IMR-90 (cell line): Measurements from ENCODE around the gene NLGN4X. TPM values are rescaled to one million over a fixed set of nuclear protein-coding genes. Genes with fewer than 3 reads are reported as not detected.

ENCODE experiments used
- ATAC-seq: fragments of 200-7000 bp; cut with Tn5 transposase; 2 replicates; pipeline ENCODE4 v1.9.1; 2020; ENCODE audit warnings: low read depth, mild to moderate bottlenecking, moderate library complexity
- BruUV-seq: library from RNA; stranded (reverse); fragments of 400-500 nt; replicated peaks from 2 replicates; lab custom pipeline; 2021; lab: Mats Ljungman, UMichigan
- CTCF ChIA-PET: fragments of 300-600 bp; formaldehyde crosslinking; extraction: SDS; loops from one replicate; lab custom pipeline; 2021; ENCODE audit warnings: antibody characterized with exemption; lab: Yijun Ruan, JAX
- POLR2A ChIA-PET: fragments of 300-600 bp; sonication (Branson Sonifier 250); formaldehyde crosslinking; loops from one replicate; lab custom pipeline; 2022; ENCODE audit warnings: antibody characterized with exemption; ENCODE audit not compliant: unreplicated experiment; lab: Charles Lee
- DNase-seq: peaks from one replicate; pipeline ENCODE4 v3.0.0; 2013
- H2AFZ ChIP-seq: replicated peaks from 2 replicates; pipeline ENCODE3; 2013; ENCODE audit warnings: low read length, mild to moderate bottlenecking; ENCODE audit not compliant: poor library complexity
- H2AK5ac ChIP-seq: 2 replicates; pipeline ENCODE4 v1.6.1; 2013; ENCODE audit warnings: low read depth, low read length, inconsistent platforms
- H2AK9ac ChIP-seq: replicated peaks from 2 replicates; pipeline ENCODE3; 2013; ENCODE audit warnings: mild to moderate bottlenecking, low read depth, low read length, moderate library complexity; ENCODE audit not compliant: poor library complexity
- H2BK120ac ChIP-seq: 2 replicates; pipeline ENCODE4 v1.6.1; 2013; ENCODE audit warnings: low read depth, low read length, inconsistent platforms
- H2BK15ac ChIP-seq: 3 replicates; pipeline ENCODE4 v1.6.1; 2013; ENCODE audit warnings: low read depth, low read length, inconsistent platforms
- H2BK20ac ChIP-seq: 2 replicates; pipeline ENCODE4 v1.6.1; 2013; ENCODE audit warnings: low read depth, mild to moderate bottlenecking, inconsistent platforms, low read length, moderate library complexity
- H2BK5ac ChIP-seq: 2 replicates; pipeline ENCODE4 v1.6.1; 2013; ENCODE audit warnings: mild to moderate bottlenecking, low read depth, low read length, inconsistent platforms; ENCODE audit not compliant: poor library complexity, severe bottlenecking
- H3K14ac ChIP-seq: replicated peaks from 2 replicates; pipeline ENCODE4 v1.6.1; 2013; ENCODE audit warnings: low read depth, low read length, inconsistent platforms
- H3K18ac ChIP-seq: 2 replicates; pipeline ENCODE4 v1.6.1; 2013; ENCODE audit warnings: low read depth, low read length, control low read depth
- H3K23ac ChIP-seq: 2 replicates; pipeline ENCODE4 v1.6.1; 2013; ENCODE audit warnings: low read depth, low read length, inconsistent platforms
- H3K27ac ChIP-seq: 2 replicates; pipeline ENCODE4 v1.5.1; 2013; ENCODE audit warnings: mild to moderate bottlenecking, control low read depth, low read length; ENCODE audit not compliant: insufficient read depth
- H3K27me3 ChIP-seq: 2 replicates; pipeline ENCODE4 v1.6.1; 2013; ENCODE audit warnings: low read length; ENCODE audit not compliant: control insufficient read depth, insufficient read depth
- H3K36me3 ChIP-seq: 2 replicates; pipeline ENCODE4 v1.6.1; 2013; ENCODE audit warnings: low read length, mixed read lengths; ENCODE audit not compliant: control insufficient read depth, insufficient read depth
- H3K4ac ChIP-seq: 2 replicates; pipeline ENCODE4 v1.6.1; 2013; ENCODE audit warnings: low read depth, low read length, inconsistent platforms
- H3K4me1 ChIP-seq: 2 replicates; pipeline ENCODE4 v1.6.1; 2013; ENCODE audit warnings: low read length, mixed read lengths; ENCODE audit not compliant: control insufficient read depth, insufficient read depth
- H3K4me2 ChIP-seq: 2 replicates; pipeline ENCODE4 v1.6.1; 2013; ENCODE audit warnings: low read depth, mild to moderate bottlenecking, control low read depth, low read length, moderate library complexity
- H3K4me3 ChIP-seq: 2 replicates; pipeline ENCODE4 v1.5.1; 2013; ENCODE audit warnings: low read depth, mild to moderate bottlenecking, control low read depth, low read length, moderate library complexity; ENCODE audit not compliant: insufficient read depth
- H3K56ac ChIP-seq: 2 replicates; pipeline ENCODE4 v1.6.1; 2013; ENCODE audit warnings: low read length, inconsistent platforms; ENCODE audit not compliant: insufficient read depth; ENCODE audit errors: extremely low read depth
- H3K79me1 ChIP-seq, 2 experiments: 2 replicates each; pipeline ENCODE4 v1.6.1; 2013; ENCODE audit warnings: low read length in 2 of 2, inconsistent platforms in 1 of 2, low read depth in 1 of 2
- H3K9ac ChIP-seq: 2 replicates; pipeline ENCODE4 v1.6.1; 2013; ENCODE audit warnings: low read depth, low read length, control low read depth
- H3K9me1 ChIP-seq: 2 replicates; pipeline ENCODE4 v1.6.1; 2013; ENCODE audit warnings: low read length, inconsistent platforms; ENCODE audit not compliant: insufficient read depth
- H3K9me3 ChIP-seq: 2 replicates; pipeline ENCODE4 v1.6.1; 2013; ENCODE audit warnings: low read length; ENCODE audit not compliant: control insufficient read depth, insufficient read depth
- H4K20me1 ChIP-seq: 2 replicates; pipeline ENCODE4 v1.6.1; 2013; ENCODE audit warnings: low read length, inconsistent platforms; ENCODE audit not compliant: insufficient read depth
- H4K5ac ChIP-seq: 2 replicates; pipeline ENCODE4 v1.6.1; 2013; ENCODE audit warnings: mild to moderate bottlenecking, low read depth, low read length, control low read depth
- H4K8ac ChIP-seq, 2 experiments: 2 replicates each; pipeline ENCODE4 v1.6.1; 2013; ENCODE audit warnings: low read depth in 2 of 2, low read length in 2 of 2, control low read depth in 1 of 2, inconsistent platforms in 1 of 2
- H4K91ac ChIP-seq: 2 replicates; pipeline ENCODE4 v1.6.1; 2013; ENCODE audit warnings: low read depth, low read length, inconsistent platforms; ENCODE audit not compliant: insufficient read depth
- BHLHE40 ChIP-seq: fragments of 150-350 bp; IDR thresholded peaks from 2 replicates; pipeline ENCODE4 v1.6.1; 2016; ENCODE audit warnings: mild to moderate bottlenecking, low read depth, low read length
- CEBPB ChIP-seq: IDR thresholded peaks from 2 replicates; pipeline ENCODE4 v1.6.1; 2012; ENCODE audit warnings: low read depth, low read length, improper control_type of control experiment
- CHD1 ChIP-seq: IDR thresholded peaks from 2 replicates; pipeline ENCODE4 v1.6.1; 2012; ENCODE audit warnings: low read depth, low read length, improper control_type of control experiment
- CTCF ChIP-seq: conservative IDR thresholded peaks from 2 replicates; pipeline ENCODE4 v1.5.1; 2012; ENCODE audit warnings: mild to moderate bottlenecking, low read depth, low read length, improper control_type of control experiment
- ELK1 ChIP-seq: fragments of 150-350 bp; IDR thresholded peaks from 2 replicates; pipeline ENCODE4 v1.6.1; 2016; ENCODE audit warnings: low read depth, mild to moderate bottlenecking, low read length, moderate library complexity, borderline replicate concordance
- FOS ChIP-seq: fragments of 150-350 bp; IDR thresholded peaks from 2 replicates; pipeline ENCODE4 v1.6.1; 2016; ENCODE audit warnings: low read depth, low read length
- MAFK ChIP-seq: IDR thresholded peaks from 2 replicates; pipeline ENCODE4 v1.6.1; 2012; ENCODE audit warnings: low read depth, low read length, improper control_type of control experiment
- MAZ ChIP-seq: IDR thresholded peaks from 2 replicates; pipeline ENCODE4 v1.6.1; 2012; ENCODE audit warnings: low read depth, mild to moderate bottlenecking, low read length, improper control_type of control experiment, moderate library complexity, borderline replicate concordance
- MXI1 ChIP-seq: IDR thresholded peaks from 2 replicates; pipeline ENCODE4 v1.6.1; 2012; ENCODE audit warnings: low read depth, mild to moderate bottlenecking, low read length, moderate library complexity, borderline replicate concordance
- NFE2L2 ChIP-seq: fragments of 150-350 bp; IDR thresholded peaks from 2 replicates; pipeline ENCODE4 v1.6.1; 2016; ENCODE audit warnings: low read depth, mild to moderate bottlenecking, low read length
- POLR2A ChIP-seq: IDR thresholded peaks from 2 replicates; pipeline ENCODE4 v1.6.1; 2012; ENCODE audit warnings: mild to moderate bottlenecking, low read depth, low read length
- RAD21 ChIP-seq: IDR thresholded peaks from 2 replicates; pipeline ENCODE4 v1.6.1; 2012; ENCODE audit warnings: low read length, improper control_type of control experiment
- RCOR1 ChIP-seq: IDR thresholded peaks from 2 replicates; pipeline ENCODE4 v1.6.1; 2012; ENCODE audit warnings: mild to moderate bottlenecking, low read length, improper control_type of control experiment; ENCODE audit not compliant: insufficient replicate concordance
- RFX5 ChIP-seq: IDR thresholded peaks from 2 replicates; pipeline ENCODE4 v1.8.0; 2012; ENCODE audit warnings: low read depth, mild to moderate bottlenecking, low read length, moderate library complexity
- SMC3 ChIP-seq: fragments of 150-350 bp; IDR thresholded peaks from 2 replicates; pipeline ENCODE4 v1.6.1; 2016; ENCODE audit warnings: low read depth, mild to moderate bottlenecking, antibody characterized with exemption, low read length, moderate library complexity
- USF2 ChIP-seq: fragments of 150-350 bp; IDR thresholded peaks from 2 replicates; pipeline ENCODE4 v1.6.1; 2017; ENCODE audit warnings: mild to moderate bottlenecking, antibody characterized with exemption, low read length, low read depth
- WGBS, 2 experiments: methylation state at CpG; one replicate each; pipeline versions ENCODE4 v1.1.5 to v1.1.7; 2013; ENCODE audit warnings: missing lambda C conversion rate in 2 of 2; ENCODE audit not compliant: insufficient read length in 1 of 2; ENCODE audit errors: extremely low coverage in 2 of 2; 5-methylcytosine and 5-hydroxymethylcytosine counted together
- dilution Hi-C: fragments of 300-500 bp; cut with HindIII; formaldehyde crosslinking; loops from one replicate; pipeline ENCODE4 v1.14.3; 2018; ENCODE audit warnings: low sequenced_read_pairs; ENCODE audit not compliant: unreplicated experiment
- in situ Hi-C: fragments of 300-500 bp; cut with MboI; formaldehyde crosslinking; loops from 3 replicates; pipeline ENCODE4 v1.14.3; 2019; ENCODE audit warnings: low sequenced_read_pairs, inconsistent platforms, mixed read lengths
- intact Hi-C: fragments of 100-400 bp; cut with micrococcal nuclease; formaldehyde crosslinking; loops from 2 replicates; pipeline ENCODE4 v1.10.0; 2022
- polyA plus RNA-seq, 3 experiments: library from polyadenylated mRNA; depleted of rRNA; stranded (reverse); fragments of >200 nt; gene quantifications; 2 replicates each; pipeline ENCODE4 v1.2.3, GENCODE V29; 2012; ENCODE audit warnings: low replicate concordance in 1 of 3
- total RNA-seq: library from RNA; depleted of rRNA; stranded (reverse); fragments of >200 nt; gene quantifications from 2 replicates; pipeline ENCODE4 v1.2.3, GENCODE V29; 2012

The NLGN4X gene
- total and polyA plus RNA-seq, 2 of the 4 experiments (the other 2 are of a cell fraction): not detected

- H2BK5ac ChIP-seq: no peak overlapping the region
- in situ Hi-C loops (no loop called here), intact Hi-C loops (no loop called here)
These were observed 37.4 kb upstream of the NLGN4X start for GRCh38 chrX:6266041-6266440.

More at GRCh38 chrX:6266041-6266440, 37.4 kb upstream of the NLGN4X start:
- no peaks in the 10 kb centered on the region for H3K4me1 ChIP-seq
- no peak overlapping the region for H2BK20ac ChIP-seq
- H2AFZ ChIP-seq: no peak overlapping the region
- H3K14ac ChIP-seq: no peak overlapping the region
- ATAC-seq: no peak
- H2AK9ac ChIP-seq: no peak overlapping the region
- H2AK5ac ChIP-seq: no peak overlapping the region
- H3K9me3 ChIP-seq: peaks cover 14% of the 10 kb centered on the region; the same call in 1 of the 2 replicates
- H3K4me3 ChIP-seq: no peak overlapping the region
- H4K8ac ChIP-seq: no peak overlapping the region
- H4K20me1 ChIP-seq: no peaks in the 10 kb centered on the region
- H3K4me2 ChIP-seq: no peak overlapping the region
- H3K56ac ChIP-seq: no peak overlapping the region
- H2BK120ac ChIP-seq: no peak overlapping the region
- no peaks in the 10 kb centered on the region for H3K79me1 ChIP-seq
- H4K5ac ChIP-seq: no peak overlapping the region
- no peak overlapping the region for H2BK15ac ChIP-seq
- BruUV-seq: no TSS peak
- no peak for DNase-seq
- POLR2A ChIA-PET: no interaction called here
- no peak overlapping the region for H3K4ac ChIP-seq
- no peak overlapping the region for H3K23ac ChIP-seq
- H3K27me3 ChIP-seq: no peaks in the 10 kb centered on the region
- 0% methylated on average over 1 of the region's 2 CpGs; no CpG with 5 or more reads in 1 of the 2 experiments for WGBS, 2 experiments
- dilution Hi-C loops: no loop called here
- no peaks in the 10 kb centered on the region for H3K36me3 ChIP-seq
- no peaks in the 10 kb centered on the region for H3K9me1 ChIP-seq
- H4K91ac ChIP-seq: no peak overlapping the region
- no peak overlapping the region for H3K9ac ChIP-seq
- H3K27ac ChIP-seq: no peak overlapping the region
- CTCF ChIA-PET: no interaction called here
- no peak overlapping the region for H3K18ac ChIP-seq
- TF ChIP-seq MXI1: no peak
- no peak for TF ChIP-seq SMC3
- TF ChIP-seq RCOR1: no peak
- no peak for TF ChIP-seq CTCF
- TF ChIP-seq CHD1: no peak
- TF ChIP-seq RAD21: no peak
- TF ChIP-seq MAFK: no peak
- TF ChIP-seq MAZ: no peak
- no peak for TF ChIP-seq RFX5
- TF ChIP-seq BHLHE40: no peak
- TF ChIP-seq ELK1: no peak
- TF ChIP-seq POLR2A: no peak
- no peak for TF ChIP-seq FOS
- no peak for TF ChIP-seq USF2
- no peak for TF ChIP-seq CEBPB
- no peak for TF ChIP-seq NFE2L2
